SU-DHL-6 (cell line): ENCODE measurements around the gene UBE2L5.

ENCODE experiments used
- EZH2phosphoT487 ChIP-seq: fragments of 200-600 bp; sonication (generic), shearing (Covaris generic); conservative IDR thresholded peaks from 2 replicates; pipeline ENCODE4 v1.6.1; 2018; ENCODE audit warnings: mild to moderate bottlenecking, antibody characterized with exemption, low read length, moderate library complexity, mixed read lengths
- TF ChIP-seq, protein P1 (sequence below): fragments of 200-600 bp; sonication (generic); IDR thresholded peaks from one replicate; pipeline ENCODE4 v1.5.1; 2017; ENCODE audit warnings: antibody characterized with exemption, mild to moderate bottlenecking, low read length, moderate library complexity; ENCODE audit not compliant: insufficient read depth, poor library complexity, severe bottlenecking

GRCh38 chr13:30412346-30412745 lies 9.9 kb upstream of the UBE2L5 start:
- TF ChIP-seq, protein P1, sequence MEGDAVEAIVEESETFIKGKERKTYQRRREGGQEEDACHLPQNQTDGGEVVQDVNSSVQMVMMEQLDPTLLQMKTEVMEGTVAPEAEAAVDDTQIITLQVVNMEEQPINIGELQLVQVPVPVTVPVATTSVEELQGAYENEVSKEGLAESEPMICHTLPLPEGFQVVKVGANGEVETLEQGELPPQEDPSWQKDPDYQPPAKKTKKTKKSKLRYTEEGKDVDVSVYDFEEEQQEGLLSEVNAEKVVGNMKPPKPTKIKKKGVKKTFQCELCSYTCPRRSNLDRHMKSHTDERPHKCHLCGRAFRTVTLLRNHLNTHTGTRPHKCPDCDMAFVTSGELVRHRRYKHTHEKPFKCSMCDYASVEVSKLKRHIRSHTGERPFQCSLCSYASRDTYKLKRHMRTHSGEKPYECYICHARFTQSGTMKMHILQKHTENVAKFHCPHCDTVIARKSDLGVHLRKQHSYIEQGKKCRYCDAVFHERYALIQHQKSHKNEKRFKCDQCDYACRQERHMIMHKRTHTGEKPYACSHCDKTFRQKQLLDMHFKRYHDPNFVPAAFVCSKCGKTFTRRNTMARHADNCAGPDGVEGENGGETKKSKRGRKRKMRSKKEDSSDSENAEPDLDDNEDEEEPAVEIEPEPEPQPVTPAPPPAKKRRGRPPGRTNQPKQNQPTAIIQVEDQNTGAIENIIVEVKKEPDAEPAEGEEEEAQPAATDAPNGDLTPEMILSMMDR = no peak
- no peak for TF ChIP-seq EZH2phosphoT487
